MM.1S (cell line): ENCODE data around the gene CCDC40.

Experiments used
- EZH2 ChIP-seq: fragments of 300-600 bp; sonication (generic); optimal IDR thresholded peaks from 2 replicates; pipeline ENCODE3; 2017; ENCODE audit warnings: low read depth, mild to moderate bottlenecking, antibody characterized with exemption, low read length, mixed read lengths
- EZH2phosphoT487 ChIP-seq: fragments of 300-600 bp; sonication (generic); IDR thresholded peaks from 2 replicates; pipeline ENCODE4 v1.6.1; 2018; ENCODE audit warnings: antibody characterized with exemption, low read length
- TF ChIP-seq, protein P1 (sequence below): fragments of 300-600 bp; sonication (generic); IDR thresholded peaks from 2 replicates; pipeline ENCODE4 v1.5.1; 2016; ENCODE audit warnings: antibody characterized with exemption, low read length, mixed read lengths

GRCh38 chr17:80141463-80142165, 105.2 kb downstream of the CCDC40 start:
- TF ChIP-seq, protein P1, sequence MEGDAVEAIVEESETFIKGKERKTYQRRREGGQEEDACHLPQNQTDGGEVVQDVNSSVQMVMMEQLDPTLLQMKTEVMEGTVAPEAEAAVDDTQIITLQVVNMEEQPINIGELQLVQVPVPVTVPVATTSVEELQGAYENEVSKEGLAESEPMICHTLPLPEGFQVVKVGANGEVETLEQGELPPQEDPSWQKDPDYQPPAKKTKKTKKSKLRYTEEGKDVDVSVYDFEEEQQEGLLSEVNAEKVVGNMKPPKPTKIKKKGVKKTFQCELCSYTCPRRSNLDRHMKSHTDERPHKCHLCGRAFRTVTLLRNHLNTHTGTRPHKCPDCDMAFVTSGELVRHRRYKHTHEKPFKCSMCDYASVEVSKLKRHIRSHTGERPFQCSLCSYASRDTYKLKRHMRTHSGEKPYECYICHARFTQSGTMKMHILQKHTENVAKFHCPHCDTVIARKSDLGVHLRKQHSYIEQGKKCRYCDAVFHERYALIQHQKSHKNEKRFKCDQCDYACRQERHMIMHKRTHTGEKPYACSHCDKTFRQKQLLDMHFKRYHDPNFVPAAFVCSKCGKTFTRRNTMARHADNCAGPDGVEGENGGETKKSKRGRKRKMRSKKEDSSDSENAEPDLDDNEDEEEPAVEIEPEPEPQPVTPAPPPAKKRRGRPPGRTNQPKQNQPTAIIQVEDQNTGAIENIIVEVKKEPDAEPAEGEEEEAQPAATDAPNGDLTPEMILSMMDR = no peak
- TF ChIP-seq EZH2phosphoT487 (no peak), EZH2 (no peak)
